Measurements from ENCODE around the gene CITED1.
A peak's percentile ranks its signal among the peaks of the same experiment; 100 is the strongest.

The CITED1 gene

GRCh38 chrX:72308209-72308565, 2.5 kb upstream of the CITED1 start:
- DNase-seq: no peak

- DNase-seq: no peak
Observed at GRCh38 chrX:72307646-72308051, 1.9 kb upstream of the CITED1 start.

GRCh38 chrX:72306851-72307645, 1.3 kb upstream of the CITED1 start:
- peak; percentile 5 to 38 for DNase-seq

- DNase-seq: no peak
Observed at GRCh38 chrX:72306085-72306801, 529 bp upstream of the CITED1 start.

GRCh38 chrX:72304877-72305276, 837 bp downstream of the CITED1 start:
- DNase-seq: no peak

GRCh38 chrX:72301781-72302180, 3.9 kb downstream of the CITED1 start:
- DNase-seq: no peak

GRCh38 chrX:72299891-72300630, 5.7 kb downstream of the CITED1 start:
- DNase-seq: no peak

GRCh38 chrX:72297953-72298730, 7.6 kb downstream of the CITED1 start:
- no peak for DNase-seq

- no peak for DNase-seq
Observed at GRCh38 chrX:72296991-72297390, 8.7 kb downstream of the CITED1 start.

GRCh38 chrX:72295745-72296144, 10.0 kb downstream of the CITED1 start:
- no peak for DNase-seq

- no peak for DNase-seq
Observed at GRCh38 chrX:72294497-72294896, 11.2 kb downstream of the CITED1 start.

- DNase-seq: no peak
Observed at GRCh38 chrX:72282302-72282701, 23.4 kb downstream of the CITED1 start.

- DNase-seq: no peak
Observed at GRCh38 chrX:72280321-72280845, 25.3 kb downstream of the CITED1 start.

GRCh38 chrX:72276478-72276953, 29.2 kb downstream of the CITED1 start:
- DNase-seq: no peak

GRCh38 chrX:72274526-72274925, 31.2 kb downstream of the CITED1 start:
- no peak for DNase-seq

- no peak for DNase-seq
Observed at GRCh38 chrX:72273718-72274117, 32.0 kb downstream of the CITED1 start.

GRCh38 chrX:72272868-72273267, 32.8 kb downstream of the CITED1 start:
- DNase-seq: peak in 1 of 2 experiments; percentile 5

- DNase-seq: no peak
Observed at GRCh38 chrX:72271812-72272211, 33.9 kb downstream of the CITED1 start.

- DNase-seq: peak in 1 of 2 experiments; percentile 8
Observed at GRCh38 chrX:72271091-72271788, 34.5 kb downstream of the CITED1 start.

- no peak for DNase-seq
Observed at GRCh38 chrX:72270316-72270866, 35.3 kb downstream of the CITED1 start.

- peak; percentile 2 to 34 for DNase-seq
Observed at GRCh38 chrX:72269671-72270251, 36.0 kb downstream of the CITED1 start.
